Measurements from ENCODE around the gene CYTH3. TPM values are rescaled to one million over a fixed set of nuclear protein-coding genes. Genes with fewer than 3 reads are reported as not detected.

The CYTH3 gene
- total and polyA plus RNA-seq, 2 of the 8 experiments (the other 6 are each of a cell fraction or from before 2014, with no cell fraction given): 10.3 to 11.9 TPM

DNA sequence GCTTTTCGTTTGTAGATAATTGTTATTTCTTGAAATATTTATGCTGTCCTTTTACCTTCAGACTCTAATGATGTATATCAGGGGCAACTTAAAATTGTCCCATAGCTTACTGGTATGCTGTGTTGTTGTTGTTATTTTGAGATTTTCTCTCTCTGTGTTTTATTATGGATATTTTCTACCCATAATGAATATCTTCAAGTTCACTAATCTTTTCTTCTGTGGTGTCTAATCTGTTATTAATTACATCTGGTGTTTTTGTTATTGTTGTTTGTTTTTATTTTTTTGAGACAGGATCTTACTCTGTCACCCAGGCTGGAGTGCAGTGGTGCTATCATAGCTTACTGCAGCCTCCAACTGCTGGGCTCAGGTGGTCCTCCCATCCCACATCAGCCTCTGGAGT lies 139.2 kb downstream of the CYTH3 start (continued):
- no peak for TF ChIP-seq CHD7 (IDR thresholded peaks at IDR 0.05; ENCODE audit: insufficient replicate concordance, low read length)
- no peak for TF ChIP-seq POLR2AphosphoS5 (IDR thresholded peaks at IDR 0.05; ENCODE audit: low read depth, low read length)
- TF ChIP-seq SAP30 (IDR thresholded peaks at IDR 0.05; ENCODE audit: insufficient read depth, insufficient replicate concordance, low read length): no peak
- no peak for TF ChIP-seq RFX5 (IDR thresholded peaks at IDR 0.05; ENCODE audit: borderline replicate concordance, low read depth, low read length)

All from H1 (cell line).